NCI-H2107 treated with DMSO at 0.1 percent for 48 hours (cell line): ENCODE data around the gene ADAMTS8.

Experiments used
- DNase-seq: peaks from one replicate; lab custom pipeline; 2025; ENCODE audit not compliant: unreplicated experiment; lab: John Stamatoyannopoulos, UW

The ADAMTS8 gene

DNA sequence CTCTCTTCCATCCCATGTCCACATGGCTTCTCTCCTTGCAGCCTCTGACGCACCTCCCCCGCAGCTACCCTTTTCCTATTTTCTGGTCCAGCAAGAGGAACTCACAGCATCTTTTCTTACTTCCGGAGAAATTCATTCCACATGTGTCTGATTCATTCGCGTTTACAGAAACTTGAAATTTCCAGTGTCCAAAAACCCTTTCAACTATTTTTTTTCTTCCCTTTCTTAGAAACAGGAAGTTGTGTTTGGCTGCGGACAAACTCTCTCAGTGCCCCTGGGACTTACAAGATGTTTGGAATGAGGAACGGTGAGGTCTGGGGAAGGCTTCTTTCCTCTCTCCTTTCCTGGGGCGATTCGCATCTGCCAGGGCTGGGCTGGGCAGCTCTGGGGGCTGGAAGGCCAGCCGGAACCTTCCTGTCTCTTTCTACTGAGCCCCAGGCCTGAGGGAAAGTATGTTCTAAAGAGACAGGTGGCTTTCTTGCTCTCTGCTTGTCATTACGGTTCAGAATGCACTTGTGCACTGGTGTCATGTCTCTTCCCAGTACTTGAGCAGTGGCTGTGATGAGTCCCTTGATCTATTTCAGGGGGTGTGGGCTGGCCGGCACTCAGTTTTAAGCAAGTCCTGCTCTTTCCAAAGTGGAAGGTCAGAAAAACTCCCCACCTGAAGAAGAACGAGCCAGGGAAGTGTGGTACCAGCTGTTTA is 27.5 kb downstream of the ADAMTS8 start:
- DNase-seq, result no peak

DNA sequence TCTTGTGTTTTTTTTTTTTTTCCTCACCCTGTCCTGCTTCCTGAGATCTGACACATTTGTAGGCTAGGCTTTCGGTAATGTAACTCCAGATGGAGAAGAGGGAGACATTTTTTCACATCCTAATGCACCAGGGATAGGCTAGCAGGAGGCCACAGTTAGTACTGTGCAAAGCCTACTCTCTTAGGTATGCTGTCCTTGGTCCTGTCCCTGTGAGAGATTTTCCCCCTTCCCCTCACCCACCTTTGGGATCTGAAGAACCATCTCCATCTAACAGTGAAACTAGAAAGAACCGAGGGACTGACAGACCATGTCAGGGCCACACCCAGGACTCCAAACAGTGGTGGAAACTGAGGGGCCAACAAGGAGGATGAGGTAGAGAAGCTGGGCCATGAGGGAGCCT is 29.2 kb downstream of the ADAMTS8 start:
- DNase-seq, result no peak

DNA sequence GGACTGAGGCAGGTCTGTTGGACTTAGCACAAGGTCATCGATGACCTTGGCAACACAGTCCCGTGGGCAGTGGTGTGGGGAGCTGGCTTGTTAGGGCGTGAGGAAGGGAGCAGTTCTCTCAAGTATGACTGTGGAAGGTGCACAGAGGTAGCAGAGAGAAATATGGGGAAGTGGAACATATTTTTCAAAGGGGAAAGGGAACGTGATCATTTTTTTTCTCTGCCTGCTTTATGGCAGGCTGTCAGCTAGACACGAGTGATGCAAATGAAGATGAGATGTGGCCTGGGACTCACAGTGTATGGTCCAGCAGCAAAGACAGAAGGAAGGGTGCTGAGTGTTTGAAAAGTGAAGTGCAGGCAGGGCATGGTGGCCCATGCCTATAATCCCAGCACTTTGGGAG is 30.6 kb downstream of the ADAMTS8 start:
- no peak for DNase-seq

DNA sequence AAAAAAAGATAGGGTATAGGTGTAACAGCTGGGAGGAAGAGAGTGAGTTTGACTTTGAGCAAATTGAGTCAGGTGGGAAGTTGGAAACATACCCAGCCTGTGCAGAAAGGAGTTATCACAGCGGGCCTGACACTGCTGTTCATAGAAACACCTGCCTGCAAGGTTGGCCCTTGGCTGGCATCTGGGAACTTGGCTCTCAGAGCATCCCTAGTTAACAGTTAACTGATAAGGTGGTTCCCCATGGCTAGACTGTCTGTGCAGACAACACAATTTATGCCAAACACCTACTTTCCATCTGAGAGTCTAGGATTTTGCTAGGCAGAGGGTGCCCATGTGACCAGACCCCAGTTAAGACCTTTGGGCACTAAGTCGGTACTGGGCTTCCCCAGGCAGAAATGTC is 31.4 kb downstream of the ADAMTS8 start:
- no peak for DNase-seq

DNA sequence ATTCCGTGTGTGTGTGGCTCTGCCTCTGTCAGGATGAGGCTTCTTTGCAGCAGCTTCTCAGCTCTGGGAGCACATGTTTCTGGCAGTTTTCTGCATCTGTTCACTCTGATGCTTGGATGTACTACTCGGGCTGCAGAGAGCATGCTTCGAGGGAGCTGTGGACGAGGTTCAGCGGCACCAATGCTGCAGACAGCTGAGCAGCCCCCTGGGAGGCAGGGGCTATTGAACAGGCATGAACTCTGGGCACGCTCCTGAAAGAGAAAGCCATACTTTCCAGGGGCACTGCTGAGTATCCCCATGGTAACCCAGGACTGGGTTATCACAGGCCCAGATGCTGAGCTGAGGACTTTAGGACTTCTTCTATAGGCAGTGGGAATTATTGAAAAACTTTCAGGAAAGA is 33.8 kb downstream of the ADAMTS8 start:
- DNase-seq, result no peak

DNA sequence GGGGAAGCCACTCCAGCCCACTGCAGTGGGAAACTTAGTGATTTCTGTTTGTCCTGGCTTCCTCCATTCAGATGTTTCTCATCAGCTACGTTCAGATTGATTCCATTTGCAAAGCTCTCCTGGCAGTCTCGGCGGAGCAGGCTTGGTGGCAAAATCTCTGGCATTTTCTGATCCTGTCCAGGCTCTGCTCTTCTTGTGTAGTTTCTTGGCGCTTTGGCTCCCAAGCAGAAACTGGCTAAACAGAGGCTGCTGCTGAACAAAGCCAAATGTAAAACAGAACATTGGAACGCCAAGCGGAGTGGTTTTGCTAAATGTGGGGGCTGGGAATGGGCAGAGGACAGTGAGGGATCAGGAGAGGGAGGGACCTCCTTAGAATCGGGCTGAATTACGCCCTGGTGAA is 36.7 kb downstream of the ADAMTS8 start:
- DNase-seq, result no peak

DNA sequence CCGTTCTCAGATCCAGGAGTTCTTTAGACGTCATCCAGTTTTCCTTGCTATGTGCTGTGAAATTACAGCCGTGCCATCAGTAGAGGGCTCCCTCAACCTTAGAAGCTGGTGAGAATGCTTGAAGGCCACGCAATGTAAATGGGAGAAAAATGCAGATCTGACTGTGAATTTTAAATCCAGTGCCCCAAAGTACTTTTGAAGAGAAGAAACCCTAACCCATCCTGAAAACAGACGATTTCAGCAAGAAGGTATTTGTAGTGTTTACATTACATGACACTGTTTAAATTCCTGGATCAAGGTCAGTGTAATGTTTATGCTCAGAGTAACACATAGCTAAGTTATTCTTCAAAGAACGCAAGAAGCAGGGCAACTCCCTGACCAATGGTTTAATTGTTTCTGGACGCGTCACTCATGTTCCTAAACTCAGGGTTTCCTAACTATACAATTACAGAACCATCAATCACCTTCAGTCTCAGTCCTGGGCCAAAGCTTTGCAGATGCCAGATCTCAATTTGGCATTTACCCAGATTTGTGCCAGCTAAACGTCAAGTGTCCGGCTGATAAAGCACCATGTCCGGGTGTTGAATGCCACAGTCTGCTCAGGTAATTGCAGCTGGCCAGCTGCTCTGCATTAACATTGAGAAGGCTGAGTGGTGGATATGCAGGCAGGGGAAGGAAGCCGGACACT is 38.2 kb downstream of the ADAMTS8 start:
- DNase-seq, result no peak

DNA sequence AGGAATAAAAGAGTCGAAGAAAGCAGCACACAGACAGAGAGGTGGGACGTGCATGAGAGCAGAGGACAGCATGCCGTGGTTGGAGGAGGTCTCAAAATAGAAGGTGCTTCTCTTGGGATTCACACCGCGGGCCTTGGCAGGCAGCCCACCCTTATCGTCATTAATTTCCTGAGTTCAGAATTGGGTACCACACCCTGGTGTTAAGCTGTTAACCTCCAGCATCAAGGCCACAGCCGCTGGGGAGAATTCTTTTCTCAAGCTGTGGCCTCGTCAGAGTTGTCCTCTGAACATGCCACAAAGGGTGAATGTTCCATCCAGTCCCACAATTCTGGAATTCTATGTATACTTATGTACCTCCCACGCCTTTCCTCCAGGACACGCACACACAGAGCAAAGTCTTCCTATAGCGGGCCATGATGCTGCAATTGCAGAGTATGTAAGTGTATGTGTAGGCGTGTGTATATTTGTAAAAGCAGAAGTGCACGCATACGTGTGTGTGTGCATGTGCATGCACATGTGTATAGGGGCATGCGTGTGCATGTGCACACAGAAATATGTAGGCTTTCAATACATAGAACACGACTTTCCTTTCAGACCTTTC is 39.0 kb downstream of the ADAMTS8 start:
- no peak for DNase-seq

DNA sequence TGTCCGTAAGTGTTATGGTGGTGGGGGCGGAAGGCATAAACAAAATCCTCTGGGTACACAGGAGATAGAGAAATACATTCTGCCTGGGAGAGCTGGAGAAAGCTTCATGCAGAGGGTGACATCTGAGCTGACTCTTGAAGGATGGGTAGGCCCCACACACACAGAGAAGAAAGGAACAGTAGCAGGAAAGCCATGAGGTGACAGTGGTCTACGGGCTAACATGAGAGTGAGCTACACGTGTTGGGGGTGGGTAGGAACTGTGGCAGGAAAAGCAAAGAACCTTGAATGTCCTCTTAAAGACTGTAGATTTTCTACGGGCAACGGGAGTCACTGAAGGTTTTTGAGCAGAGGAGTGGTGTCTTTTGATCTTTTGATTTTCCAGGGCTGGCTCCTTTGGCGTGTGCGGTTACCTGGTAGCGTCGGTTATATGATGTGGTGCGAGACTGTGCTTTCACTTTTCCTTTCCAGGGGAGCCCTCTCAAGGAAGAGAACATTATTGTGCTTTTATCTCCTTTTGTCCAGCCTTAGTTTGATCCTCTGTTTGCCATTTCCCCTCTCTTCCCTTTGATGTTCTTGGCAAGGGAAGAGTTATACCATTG is 39.7 kb downstream of the ADAMTS8 start:
- DNase-seq, result no peak

DNA sequence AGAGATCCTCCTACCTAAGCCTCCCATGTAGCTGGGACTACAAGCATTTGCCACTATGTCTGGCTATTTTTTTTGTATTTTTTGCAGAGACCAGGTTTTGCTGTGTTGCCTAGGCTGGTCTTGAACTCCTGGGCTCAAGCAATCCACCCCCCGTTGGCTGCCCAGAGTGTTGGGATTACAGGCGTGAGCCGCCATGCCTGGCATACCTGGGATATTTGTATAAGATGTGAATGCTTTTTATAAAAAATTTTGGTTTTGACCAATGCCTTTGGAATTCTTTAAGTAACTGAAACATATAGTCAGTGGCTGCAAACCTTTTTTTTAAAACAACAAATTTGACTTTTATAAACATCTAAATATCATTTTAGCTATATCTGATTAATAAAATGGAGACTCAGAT is 42.4 kb downstream of the ADAMTS8 start:
- DNase-seq, result no peak

DNA sequence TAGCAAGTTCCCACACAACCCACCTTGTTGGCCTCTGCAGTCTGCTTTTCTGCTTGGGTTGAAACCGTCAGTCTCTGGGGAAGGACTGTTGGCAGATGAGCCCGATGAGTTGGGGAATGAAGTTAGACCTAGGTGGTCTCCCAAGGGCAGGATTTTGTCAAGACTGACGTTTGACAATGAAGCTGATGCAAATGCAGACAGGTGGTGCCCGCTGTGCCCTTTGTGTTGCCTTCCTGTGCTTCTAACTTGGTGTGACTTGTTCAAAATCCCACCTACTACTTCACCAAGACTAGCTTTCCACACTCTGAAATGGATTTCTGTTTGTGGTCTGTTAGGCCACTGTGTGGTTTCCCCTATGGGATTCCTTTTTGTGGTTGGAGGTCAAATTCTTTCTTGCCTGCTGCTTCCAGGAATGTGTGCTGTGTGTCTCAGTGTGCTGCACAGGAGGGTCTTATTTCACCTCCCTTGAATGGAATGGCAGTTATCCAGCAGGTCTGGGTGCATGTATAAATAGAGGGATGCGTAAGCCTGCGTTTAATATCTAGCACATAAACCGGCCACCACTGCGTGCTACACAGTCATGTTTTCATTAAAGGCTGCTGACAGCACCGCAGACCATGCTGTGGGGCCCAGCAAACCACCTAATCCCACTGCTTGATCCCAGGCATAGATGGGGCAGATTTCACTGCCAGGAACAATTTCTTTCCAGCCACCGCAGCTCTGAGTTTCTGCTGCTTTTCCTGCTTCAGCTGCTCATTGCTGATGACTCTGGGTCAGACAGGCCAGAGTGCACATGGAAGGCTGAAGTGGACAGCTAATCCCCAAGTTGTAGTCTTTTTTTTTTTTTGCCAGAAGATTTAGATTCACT is 44.8 kb downstream of the ADAMTS8 start:
- DNase-seq, result peak; percentile 74

DNA sequence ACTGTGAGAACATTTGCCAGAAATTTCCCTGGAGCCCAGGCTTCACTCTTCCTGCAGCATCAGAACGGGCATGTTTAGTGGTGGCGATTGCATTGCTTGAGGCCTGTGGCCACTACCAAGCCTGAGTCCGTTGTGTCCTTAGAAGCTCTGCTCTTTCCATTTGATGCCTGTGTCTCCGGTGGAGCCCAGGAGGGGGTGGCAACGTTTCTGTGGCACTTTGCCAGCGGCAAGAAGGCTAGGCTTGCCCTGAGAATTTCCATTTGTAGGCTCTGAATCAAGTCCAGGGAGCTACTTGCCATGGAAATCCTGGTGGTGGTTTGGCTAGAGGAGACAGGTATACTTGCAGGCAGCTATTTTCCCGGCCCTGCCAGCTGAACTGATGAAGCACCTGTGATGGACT is 47.1 kb downstream of the ADAMTS8 start:
- DNase-seq, result no peak

DNA sequence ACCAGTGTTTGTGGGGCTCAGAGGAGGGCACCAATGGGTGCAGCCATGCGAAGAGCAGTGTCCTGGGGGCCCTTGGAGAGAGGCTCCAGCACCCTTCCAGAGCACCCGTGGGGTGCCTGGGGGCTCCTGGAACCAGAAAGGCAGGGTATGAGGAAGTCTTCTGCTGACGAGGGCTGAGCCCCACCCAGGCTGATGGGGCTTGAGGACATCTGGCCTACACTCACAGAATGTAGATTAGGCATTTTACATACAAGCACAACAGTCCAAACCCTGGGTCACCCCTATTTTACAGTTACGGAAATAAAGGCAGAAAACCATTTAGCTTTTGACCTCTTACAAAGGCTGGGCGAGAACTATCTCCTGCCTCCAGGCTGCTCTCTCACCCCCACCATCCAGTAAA is 47.6 kb downstream of the ADAMTS8 start:
- no peak for DNase-seq

DNA sequence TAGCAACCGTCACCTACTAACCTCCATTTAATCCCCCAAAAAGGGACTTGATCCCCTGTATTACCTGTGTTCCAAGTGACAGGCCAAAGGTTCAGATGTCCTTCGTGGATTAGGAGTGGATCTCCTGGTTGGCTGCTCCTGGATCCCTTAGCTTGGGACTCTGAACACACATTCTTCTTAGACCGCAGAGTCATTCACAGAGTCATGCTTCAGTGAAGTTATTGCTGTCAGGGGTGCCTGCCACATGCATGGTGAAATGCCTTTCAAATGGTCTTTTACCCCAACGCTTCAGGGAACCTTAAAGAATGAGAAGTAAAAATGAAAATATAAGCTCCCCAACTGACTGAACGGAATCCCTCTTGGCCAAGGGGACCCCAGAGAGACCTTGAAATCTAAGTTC is 49.1 kb downstream of the ADAMTS8 start:
- peak; percentile 5 for DNase-seq

DNA sequence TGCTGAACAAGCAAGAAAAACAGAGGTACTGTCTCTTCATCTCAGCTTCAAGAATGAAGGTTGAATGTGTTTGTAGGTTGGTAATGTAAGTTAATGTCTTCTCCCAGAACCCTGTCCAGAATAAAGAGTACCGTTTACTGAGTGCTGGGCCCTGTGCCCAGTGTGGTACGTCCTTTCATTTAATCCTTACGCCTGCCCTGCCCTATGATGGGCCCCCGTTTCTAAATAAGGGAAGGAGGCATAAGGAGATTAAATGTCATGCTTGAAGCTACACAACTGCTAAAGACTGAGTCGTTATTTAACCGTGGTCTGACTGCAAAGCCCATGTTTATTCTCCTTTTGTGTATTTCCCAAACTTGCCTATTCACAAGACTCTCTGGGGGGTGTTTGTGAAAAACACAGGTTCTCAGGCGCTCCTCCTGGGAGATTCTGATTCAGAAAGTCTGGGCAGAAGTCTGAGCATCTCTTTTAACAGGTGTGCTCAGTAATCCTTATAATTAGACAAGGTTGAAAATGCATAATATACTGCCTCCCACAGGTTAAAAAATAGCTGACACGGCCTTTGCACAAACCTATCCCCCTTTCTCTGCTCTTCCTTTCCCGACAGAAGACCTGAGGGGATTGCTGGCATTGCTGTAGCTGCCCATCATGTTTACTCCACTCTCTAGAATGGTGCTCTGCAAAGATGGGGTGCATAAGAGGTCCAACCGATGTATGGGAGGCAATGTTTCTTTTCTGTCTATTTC is 57.4 kb downstream of the ADAMTS8 start:
- DNase-seq, result peak; percentile 28

DNA sequence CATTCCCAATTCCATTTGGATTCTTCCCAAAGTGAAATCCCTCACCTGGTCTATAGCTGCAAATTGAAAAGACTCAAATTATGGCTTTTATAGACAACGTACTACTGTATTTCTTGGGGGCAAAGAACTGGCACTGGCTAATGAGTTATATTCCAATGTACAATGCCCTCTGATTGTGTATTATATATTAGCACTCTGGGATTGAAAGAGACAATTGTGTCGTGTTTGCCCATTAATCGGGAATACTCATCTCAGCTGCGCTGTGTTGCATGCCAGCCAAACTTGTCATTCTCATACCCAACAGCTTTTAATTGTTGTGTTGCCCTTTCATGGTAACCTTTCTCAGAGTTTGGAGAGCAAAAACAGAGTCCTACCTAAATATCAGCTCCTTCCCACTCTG is 58.7 kb downstream of the ADAMTS8 start:
- no peak for DNase-seq

DNA sequence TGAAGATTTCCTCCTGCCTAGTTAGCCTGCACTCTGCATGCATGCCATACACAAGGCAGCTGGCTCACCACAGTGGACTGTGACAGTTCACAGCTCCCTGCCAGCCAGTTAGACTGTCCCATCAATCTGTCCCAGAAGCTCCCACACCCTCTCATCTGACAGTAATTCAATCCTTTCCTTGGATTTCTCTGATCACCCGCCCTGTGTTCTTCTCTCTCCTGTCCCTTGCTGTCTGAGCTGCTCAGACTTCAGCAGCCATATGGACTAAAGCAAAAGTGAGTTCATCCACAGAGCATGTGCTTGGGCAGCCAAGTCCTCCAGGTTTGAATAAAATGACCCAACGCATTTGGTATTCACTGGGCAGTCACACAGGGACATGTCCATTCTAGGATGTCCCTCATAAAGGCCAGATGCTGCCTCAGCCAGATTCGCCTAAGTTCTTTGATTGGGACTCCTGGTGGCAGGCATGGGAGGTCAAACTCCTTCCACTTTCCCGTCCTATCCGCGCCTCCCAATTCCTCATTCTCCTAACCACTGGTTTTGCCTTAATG is 59.2 kb downstream of the ADAMTS8 start:
- no peak for DNase-seq

DNA sequence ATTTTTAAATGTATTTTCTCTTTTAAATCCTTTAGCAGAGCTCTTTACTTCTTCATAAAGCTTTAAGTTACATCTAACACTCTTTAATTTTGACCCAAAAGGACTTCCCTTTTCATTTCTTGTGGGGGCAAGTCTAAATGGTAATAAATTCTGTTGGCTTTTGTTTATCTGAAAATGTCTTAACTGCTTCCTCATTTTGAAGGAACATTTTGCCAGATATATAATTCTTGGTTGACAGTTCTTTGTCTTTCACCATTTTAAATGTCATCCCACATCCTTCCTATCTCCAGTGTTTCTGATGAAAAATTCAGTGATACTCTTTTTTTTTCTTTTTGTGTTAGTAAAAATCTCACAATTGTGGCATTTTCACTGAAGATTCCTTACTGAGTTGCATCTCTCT is 69.0 kb downstream of the ADAMTS8 start:
- DNase-seq, result no peak

DNA sequence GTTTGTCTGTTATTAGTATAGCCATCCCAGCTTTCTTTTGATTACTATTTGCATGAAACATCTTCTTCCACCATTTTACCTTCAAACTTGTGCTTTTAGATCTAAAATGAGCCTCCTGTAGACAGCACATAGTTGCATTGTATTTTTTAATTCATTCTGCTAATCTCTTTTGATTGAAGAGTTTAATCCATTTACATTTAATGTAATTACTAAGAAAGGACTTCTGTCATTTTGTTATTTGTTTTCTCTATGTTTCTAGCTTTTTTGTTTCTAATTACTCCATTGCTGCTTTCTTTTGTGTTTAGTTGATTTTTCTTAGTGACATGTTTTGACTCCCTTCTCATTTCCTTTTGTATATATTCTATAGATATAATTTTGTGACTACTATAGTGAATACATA is 70.0 kb downstream of the ADAMTS8 start:
- no peak for DNase-seq
